ENCODE results near the gene OVCA2. TPM values are rescaled to one million over a fixed set of nuclear protein-coding genes. Genes with fewer than 3 reads are reported as not detected.
"Not testable (repeated sequence)": the region's sequence is repeated elsewhere in the genome, so short reads cannot be mapped to it uniquely, and the experiment has no call there.

Gene OVCA2
- polyA plus RNA-seq, 4 donors, result 28.9 to 90.5 (median 73.0) TPM

- 94 to 97% (median 96%) methylated on average over 10 of the region's 10 CpGs for WGBS, 3 donors
- Histone ChIP-seq H3K9me3 (ENCODE audit: control insufficient read depth in 2 of 2, insufficient read depth in 1 of 2, low read depth in 1 of 2, low read length in 1 of 2) (no peaks in the 10 kb centered on the region), H3K4me1 (ENCODE audit: control insufficient read depth in 3 of 3, insufficient read depth in 2 of 3, low read depth in 1 of 3, low read length in 2 of 3) (peaks cover 0 to 3% (median 0%) of the 10 kb centered on the region in 3 donors), H3K4me3 (ENCODE audit: low read depth in 1 of 3, low read length in 3 of 3) (no peak overlapping the region), H3K27me3 (ENCODE audit: control insufficient read depth in 3 of 3, insufficient read depth in 3 of 3, low read length in 3 of 3) (peaks cover 0 to 2% (median 0%) of the 10 kb centered on the region in 3 donors), H3K27ac (ENCODE audit: low read depth in 1 of 3, low read length in 2 of 3) (no peak overlapping the region), H3K36me3 (ENCODE audit: control insufficient read depth in 3 of 3, insufficient read depth in 2 of 3, low read depth in 1 of 3, low read length in 3 of 3) (peaks cover 0 to 28% (median 0%) of the 10 kb centered on the region in 3 donors)
- no peak for FAIRE-seq
- no peak for DNase-seq
Observed at GRCh38 chr17:2009737-2010136, 32.1 kb upstream of the OVCA2 start.

- no peak overlapping the region for H3K4me3 ChIP-seq (ENCODE audit: low read depth in 1 of 3, low read length in 3 of 3)
- H3K36me3 ChIP-seq (ENCODE audit: control insufficient read depth in 3 of 3, insufficient read depth in 2 of 3, low read depth in 1 of 3, low read length in 3 of 3), result peaks cover 0 to 13% (median 0%) of the 10 kb centered on the region in 3 donors
- 37 to 42% (median 40%) methylated on average over 24 of the region's 24 CpGs for WGBS, 3 donors
- DNase-seq (no peak), FAIRE-seq (no peak)
- H3K27me3 ChIP-seq (ENCODE audit: control insufficient read depth in 3 of 3, insufficient read depth in 3 of 3, low read length in 3 of 3), result peaks cover 0 to 3% (median 0%) of the 10 kb centered on the region in 3 donors
- H3K9me3 ChIP-seq (ENCODE audit: control insufficient read depth in 2 of 2, insufficient read depth in 1 of 2, low read depth in 1 of 2, low read length in 1 of 2), result no peaks in the 10 kb centered on the region
- H3K27ac ChIP-seq (ENCODE audit: low read depth in 1 of 3, low read length in 2 of 3), result no peak overlapping the region
- peaks cover 0 to 3% (median 0%) of the 10 kb centered on the region in 3 donors for H3K4me1 ChIP-seq (ENCODE audit: control insufficient read depth in 3 of 3, insufficient read depth in 2 of 3, low read depth in 1 of 3, low read length in 2 of 3)
Observed at GRCh38 chr17:2011411-2012371, 30.1 kb upstream of the OVCA2 start.

GRCh38 chr17:2012499-2012898 is 29.3 kb upstream of the OVCA2 start:
- Histone ChIP-seq H3K27me3 (ENCODE audit: control insufficient read depth in 3 of 3, insufficient read depth in 3 of 3, low read length in 3 of 3) (peaks cover 0 to 8% (median 0%) of the 10 kb centered on the region in 3 donors), H3K36me3 (ENCODE audit: control insufficient read depth in 3 of 3, insufficient read depth in 2 of 3, low read depth in 1 of 3, low read length in 3 of 3) (peaks cover 0 to 6% (median 0%) of the 10 kb centered on the region in 3 donors), H3K4me1 (ENCODE audit: control insufficient read depth in 3 of 3, insufficient read depth in 2 of 3, low read depth in 1 of 3, low read length in 2 of 3) (peaks cover 0 to 3% (median 0%) of the 10 kb centered on the region in 3 donors), H3K4me3 (ENCODE audit: low read depth in 1 of 3, low read length in 3 of 3) (no peak overlapping the region), H3K27ac (ENCODE audit: low read depth in 1 of 3, low read length in 2 of 3) (no peak overlapping the region), H3K9me3 (ENCODE audit: control insufficient read depth in 2 of 2, insufficient read depth in 1 of 2, low read depth in 1 of 2, low read length in 1 of 2) (no peaks in the 10 kb centered on the region)
- no peak for DNase-seq
- no peak for FAIRE-seq
- WGBS, 3 donors, result 93 to 96% (median 93%) methylated on average over 4 of the region's 4 CpGs

- H3K27ac ChIP-seq (ENCODE audit: low read depth in 1 of 3, low read length in 2 of 3); FAIRE-seq; H3K9me3 ChIP-seq (ENCODE audit: control insufficient read depth in 2 of 2, insufficient read depth in 1 of 2, low read depth in 1 of 2, low read length in 1 of 2); H3K4me3 ChIP-seq (ENCODE audit: low read depth in 1 of 3, low read length in 3 of 3); H3K36me3 ChIP-seq (ENCODE audit: control insufficient read depth in 3 of 3, insufficient read depth in 2 of 3, low read depth in 1 of 3, low read length in 3 of 3); DNase-seq; H3K4me1 ChIP-seq (ENCODE audit: control insufficient read depth in 3 of 3, insufficient read depth in 2 of 3, low read depth in 1 of 3, low read length in 2 of 3): not testable (repeated sequence)
- 97% methylated on average over 6 of the region's 6 CpGs for WGBS, 3 donors
- peaks cover 0 to 13% (median 3%) of the 10 kb centered on the region in 3 donors for H3K27me3 ChIP-seq (ENCODE audit: control insufficient read depth in 3 of 3, insufficient read depth in 3 of 3, low read length in 3 of 3)
Observed at GRCh38 chr17:2013220-2013993, 28.4 kb upstream of the OVCA2 start.

- Histone ChIP-seq H3K4me1 (ENCODE audit: control insufficient read depth in 3 of 3, insufficient read depth in 2 of 3, low read depth in 1 of 3, low read length in 2 of 3) (peaks cover 0 to 3% (median 0%) of the 10 kb centered on the region in 3 donors), H3K4me3 (ENCODE audit: low read depth in 1 of 3, low read length in 3 of 3) (no peak overlapping the region)
- no peak for DNase-seq
Observed at GRCh38 chr17:2013994-2014317, 27.9 kb upstream of the OVCA2 start.

GRCh38 chr17:2015314-2015713 is 26.5 kb upstream of the OVCA2 start:
- Histone ChIP-seq H3K27me3 (ENCODE audit: control insufficient read depth in 3 of 3, insufficient read depth in 3 of 3, low read length in 3 of 3) (peaks cover 2 to 30% (median 3%) of the 10 kb centered on the region in 3 donors), H3K36me3 (ENCODE audit: control insufficient read depth in 3 of 3, insufficient read depth in 2 of 3, low read depth in 1 of 3, low read length in 3 of 3) (peaks cover 0 to 5% (median 0%) of the 10 kb centered on the region in 3 donors), H3K9me3 (ENCODE audit: control insufficient read depth in 2 of 2, insufficient read depth in 1 of 2, low read depth in 1 of 2, low read length in 1 of 2) (no peaks in the 10 kb centered on the region), H3K4me3 (ENCODE audit: low read depth in 1 of 3, low read length in 3 of 3) (no peak overlapping the region), H3K27ac (ENCODE audit: low read depth in 1 of 3, low read length in 2 of 3) (no peak overlapping the region), H3K4me1 (ENCODE audit: control insufficient read depth in 3 of 3, insufficient read depth in 2 of 3, low read depth in 1 of 3, low read length in 2 of 3) (peaks cover 0 to 3% (median 0%) of the 10 kb centered on the region in 3 donors)
- 70 to 85% (median 78%) methylated on average over 14 of the region's 14 CpGs for WGBS, 3 donors
- FAIRE-seq, result no peak
- DNase-seq, result no peak

More at GRCh38 chr17:2013994-2014317, 27.9 kb upstream of the OVCA2 start:
- Histone ChIP-seq H3K9me3 (ENCODE audit: control insufficient read depth in 2 of 2, insufficient read depth in 1 of 2, low read depth in 1 of 2, low read length in 1 of 2) (no peaks in the 10 kb centered on the region), H3K27ac (ENCODE audit: low read depth in 1 of 3, low read length in 2 of 3) (no peak overlapping the region), H3K36me3 (ENCODE audit: control insufficient read depth in 3 of 3, insufficient read depth in 2 of 3, low read depth in 1 of 3, low read length in 3 of 3) (peaks cover 0 to 5% (median 0%) of the 10 kb centered on the region in 3 donors), H3K27me3 (ENCODE audit: control insufficient read depth in 3 of 3, insufficient read depth in 3 of 3, low read length in 3 of 3) (peaks cover 0 to 19% (median 3%) of the 10 kb centered on the region in 3 donors)
- WGBS, 3 donors, result 87 to 100% (median 94%) methylated on average over 1 of the region's 1 CpG
- no peak for FAIRE-seq

GRCh38 chr17:2016494-2016893 is 25.3 kb upstream of the OVCA2 start:
- Histone ChIP-seq H3K27me3 (ENCODE audit: control insufficient read depth in 3 of 3, insufficient read depth in 3 of 3, low read length in 3 of 3) (peaks cover 2 to 40% (median 3%) of the 10 kb centered on the region in 3 donors), H3K27ac (ENCODE audit: low read depth in 1 of 3, low read length in 2 of 3) (no peak overlapping the region)
- FAIRE-seq, result no peak

GRCh38 chr17:2017274-2017941 is 24.4 kb upstream of the OVCA2 start:
- 50 to 83% (median 67%) methylated on average over 19 of the region's 19 CpGs for WGBS, 3 donors
- FAIRE-seq, result no peak
- Histone ChIP-seq H3K36me3 (ENCODE audit: control insufficient read depth in 3 of 3, insufficient read depth in 2 of 3, low read depth in 1 of 3, low read length in 3 of 3) (peaks cover 0 to 2% (median 0%) of the 10 kb centered on the region in 3 donors), H3K4me3 (ENCODE audit: low read depth in 1 of 3, low read length in 3 of 3) (no peak overlapping the region), H3K27ac (ENCODE audit: low read depth in 1 of 3, low read length in 2 of 3) (no peak overlapping the region), H3K4me1 (ENCODE audit: control insufficient read depth in 3 of 3, insufficient read depth in 2 of 3, low read depth in 1 of 3, low read length in 2 of 3) (no peaks in the 10 kb centered on the region), H3K9me3 (ENCODE audit: control insufficient read depth in 2 of 2, insufficient read depth in 1 of 2, low read depth in 1 of 2, low read length in 1 of 2) (no peaks in the 10 kb centered on the region), H3K27me3 (ENCODE audit: control insufficient read depth in 3 of 3, insufficient read depth in 3 of 3, low read length in 3 of 3) (peaks cover 2 to 47% (median 3%) of the 10 kb centered on the region in 3 donors)
- peak in 1 of 2 donors; percentile 37 for DNase-seq

More at GRCh38 chr17:2016494-2016893, 25.3 kb upstream of the OVCA2 start:
- Histone ChIP-seq H3K9me3 (ENCODE audit: control insufficient read depth in 2 of 2, insufficient read depth in 1 of 2, low read depth in 1 of 2, low read length in 1 of 2) (no peaks in the 10 kb centered on the region), H3K36me3 (ENCODE audit: control insufficient read depth in 3 of 3, insufficient read depth in 2 of 3, low read depth in 1 of 3, low read length in 3 of 3) (peaks cover 0 to 5% (median 0%) of the 10 kb centered on the region in 3 donors), H3K4me3 (ENCODE audit: low read depth in 1 of 3, low read length in 3 of 3) (no peak overlapping the region), H3K4me1 (ENCODE audit: control insufficient read depth in 3 of 3, insufficient read depth in 2 of 3, low read depth in 1 of 3, low read length in 2 of 3) (peaks cover 0 to under 1% (median 0%) of the 10 kb centered on the region in 3 donors)
- WGBS, 3 donors, result 88 to 91% (median 90%) methylated on average over 20 of the region's 20 CpGs
- DNase-seq, result no peak

Data from small intestine (tissue), 7 donors.